Liver (tissue), 9 donors: ENCODE measurements around the gene ZNF423. TPM values are rescaled to one million over a fixed set of nuclear protein-coding genes. Genes with fewer than 3 reads are reported as not detected.

Source experiments
- DNase-seq: peaks from one replicate; pipeline ENCODE4 v3.0.0-alpha.2; 2017; ENCODE audit warnings: low spot score
- H3K27ac ChIP-seq, 2 donors: one replicate each; pipeline ENCODE4 v1.7.0; 2013; ENCODE audit warnings: inconsistent platforms in 2 of 2, low read length in 2 of 2, control low read depth in 1 of 2, low read depth in 1 of 2, mild to moderate bottlenecking in 1 of 2
- H3K27me3 ChIP-seq, 4 donors: one replicate each; pipeline versions ENCODE4 v1.6.1 to v1.7.0; 2013; ENCODE audit warnings: low read length in 3 of 4, inconsistent platforms in 1 of 4, mild to moderate bottlenecking in 1 of 4, moderate library complexity in 1 of 4; ENCODE audit not compliant: control insufficient read depth in 4 of 4, insufficient read depth in 4 of 4
- H3K36me3 ChIP-seq, 4 donors: one replicate each; pipeline versions ENCODE4 v1.6.1 to v1.7.0; 2013; ENCODE audit warnings: low read length in 3 of 4, mild to moderate bottlenecking in 3 of 4, low read depth in 1 of 4, moderate library complexity in 1 of 4; ENCODE audit not compliant: control insufficient read depth in 4 of 4, insufficient read depth in 3 of 4
- H3K4me1 ChIP-seq, 4 donors: one replicate each; pipeline versions ENCODE4 v1.6.1 to v1.7.0; 2013; ENCODE audit warnings: low read length in 3 of 4, mild to moderate bottlenecking in 3 of 4, moderate library complexity in 1 of 4; ENCODE audit not compliant: control insufficient read depth in 4 of 4, insufficient read depth in 4 of 4
- H3K4me3 ChIP-seq, 3 donors: one replicate each; pipeline versions ENCODE4 v1.6.1 to v1.7.0; 2013; ENCODE audit warnings: low read length in 3 of 3, control low read depth in 1 of 3, low read depth in 1 of 3, mild to moderate bottlenecking in 1 of 3
- H3K9ac ChIP-seq, 2 donors: one replicate each; pipeline ENCODE4 v1.7.0; 2013; ENCODE audit warnings: low read length in 2 of 2, mild to moderate bottlenecking in 2 of 2, moderate library complexity in 2 of 2, control low read depth in 1 of 2, low read depth in 1 of 2
- H3K9me3 ChIP-seq, 4 donors: one replicate each; pipeline versions ENCODE4 v1.6.1 to v1.7.0; 2013; ENCODE audit warnings: low read length in 3 of 4; ENCODE audit not compliant: control insufficient read depth in 4 of 4
- EGR1 ChIP-seq, 2 donors: IDR thresholded peaks; 2 replicates each; pipeline ENCODE4 v1.6.1; 2016 to 2018; ENCODE audit warnings: antibody characterized with exemption in 2 of 2, low read depth in 2 of 2
- FOXA1 ChIP-seq: IDR thresholded peaks from 2 replicates; pipeline ENCODE4 v1.6.1; 2016; ENCODE audit warnings: antibody characterized with exemption
- FOXA2 ChIP-seq: IDR thresholded peaks from 2 replicates; pipeline ENCODE4 v1.6.1; 2016; ENCODE audit warnings: antibody characterized with exemption
- GABPA ChIP-seq, 2 donors: IDR thresholded peaks in 1 of 2; conservative IDR thresholded peaks in 1 of 2; 2 replicates each; pipeline ENCODE4 v1.6.1; 2016; ENCODE audit warnings: antibody characterized with exemption in 2 of 2, mild to moderate bottlenecking in 1 of 2, moderate library complexity in 1 of 2
- HNF4A ChIP-seq, 2 donors: conservative IDR thresholded peaks; 2 replicates each; pipeline ENCODE4 v1.6.1; 2016; ENCODE audit warnings: antibody characterized with exemption in 2 of 2, mild to moderate bottlenecking in 2 of 2
- HNF4G ChIP-seq: IDR thresholded peaks from 2 replicates; pipeline ENCODE4 v1.6.1; 2016; ENCODE audit warnings: antibody characterized with exemption
- JUND ChIP-seq, 2 donors: IDR thresholded peaks; 2 replicates each; pipeline ENCODE4 v1.6.1; 2016; ENCODE audit warnings: antibody characterized with exemption in 2 of 2
- NR2F2 ChIP-seq: IDR thresholded peaks from 2 replicates; pipeline ENCODE4 v1.6.1; 2016; ENCODE audit warnings: antibody characterized with exemption
- RAD21 ChIP-seq, 2 donors: IDR thresholded peaks; 2 replicates each; pipeline ENCODE4 v1.6.1; 2016; ENCODE audit warnings: antibody characterized with exemption in 2 of 2, mild to moderate bottlenecking in 2 of 2
- RXRA ChIP-seq, 2 donors: IDR thresholded peaks; 2 replicates each; pipeline ENCODE4 v1.6.1; 2017 to 2018; ENCODE audit warnings: antibody characterized with exemption in 2 of 2, mild to moderate bottlenecking in 1 of 2
- SP1 ChIP-seq: IDR thresholded peaks from 2 replicates; pipeline ENCODE4 v1.6.1; 2018; ENCODE audit warnings: antibody characterized with exemption, mild to moderate bottlenecking
- TAF1 ChIP-seq: conservative IDR thresholded peaks from 2 replicates; pipeline ENCODE4 v1.6.1; 2016; ENCODE audit warnings: antibody characterized with exemption, mild to moderate bottlenecking
- YY1 ChIP-seq: IDR thresholded peaks from 2 replicates; pipeline ENCODE4 v1.6.1; 2016; ENCODE audit warnings: antibody characterized with exemption, mild to moderate bottlenecking
- ZBTB33 ChIP-seq: IDR thresholded peaks from 2 replicates; pipeline ENCODE4 v1.6.1; 2016; ENCODE audit warnings: antibody characterized with exemption
- WGBS: extraction: QIAGEN DNeasy Blood & Tissue Kit; methylation state at CpG from one replicate; pipeline ENCODE4 v1.1.7; 2013; 5-methylcytosine and 5-hydroxymethylcytosine counted together
- polyA plus RNA-seq, 2 donors: library from polyadenylated mRNA; stranded (reverse) in 1 of 2; unstranded in 1 of 2; fragments of 200-250 nt in 1 of 2; fragments of >200 nt in 1 of 2; fragmentation: Nextera tagmentation in 1 of 2; extraction: Ambion mirVana in 1 of 2; gene quantifications; one replicate each; pipeline versions ENCODE4 v1.2.1 to v1.2.3, GENCODE V29; 2013 to 2015
- total RNA-seq, 2 donors: library from RNA; depleted of rRNA; stranded (reverse); fragments of >200 nt; gene quantifications; one replicate each; pipeline ENCODE4 v1.2.3, GENCODE V29; 2014
- TF ChIP-seq, protein P1 (sequence below): IDR thresholded peaks from 2 replicates; pipeline ENCODE4 v1.6.1; 2016; ENCODE audit warnings: antibody characterized with exemption
- TF ChIP-seq, protein P2 (sequence below): IDR thresholded peaks from 2 replicates; pipeline ENCODE4 v1.6.1; 2016; ENCODE audit warnings: antibody characterized with exemption, mild to moderate bottlenecking
- TF ChIP-seq, protein P3 (sequence below): fragments of 150-350 bp; IDR thresholded peaks from 2 replicates; pipeline ENCODE4 v1.5.1; 2017; ENCODE audit warnings: improper control_type of control experiment, low read depth, low read length; ENCODE audit not compliant: missing input control
- TF ChIP-seq, protein P4 (sequence below): IDR thresholded peaks from 2 replicates; pipeline ENCODE4 v1.6.1; 2016; ENCODE audit warnings: antibody characterized with exemption
- donor health status: healthy.
- donor health status: healthy.
- donor health status: healthy.
- donor health status: healthy.
- donor health status: healthy.

Gene ZNF423
- total and polyA plus RNA-seq, 4 donors: 0.24 to 1.6 (median 0.39) TPM

DNA sequence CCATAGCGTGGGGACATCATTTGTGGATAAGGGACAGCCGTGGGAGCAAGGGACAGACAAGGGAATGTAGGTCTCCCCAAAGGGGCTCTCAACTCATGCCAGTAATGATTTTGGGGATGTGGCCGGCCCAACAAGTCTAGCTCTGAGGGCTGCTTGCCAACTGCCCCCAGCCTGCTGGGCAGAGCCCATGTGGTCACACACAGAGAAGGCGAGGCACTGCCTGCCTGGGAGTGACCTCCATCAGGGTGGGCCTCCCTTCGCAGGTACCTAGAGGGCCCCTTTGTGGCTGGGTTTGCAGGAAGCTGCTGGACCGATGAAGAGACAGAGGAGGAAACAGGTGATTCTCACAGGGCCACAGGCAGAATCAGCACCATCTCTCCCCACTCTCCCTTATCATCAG lies 305.2 kb downstream of the ZNF423 start:
- no peak overlapping the region for H3K4me3 ChIP-seq
- no peaks in the 10 kb centered on the region for H3K27me3 ChIP-seq
- TF ChIP-seq FOXA1 (no peak), RAD21 (IDR thresholded peaks at IDR 0.05) (no peak), RXRA (IDR thresholded peaks at IDR 0.05) (no peak), GABPA (IDR thresholded peaks at IDR 0.05 in 1 of 2, conservative IDR thresholded peaks at IDR 0.05 in 1 of 2) (no peak), JUND (IDR thresholded peaks at IDR 0.05) (no peak), FOXA2 (no peak), TAF1 (no peak), HNF4A (conservative IDR thresholded peaks at IDR 0.05) (no peak)
- TF ChIP-seq, protein P1, sequence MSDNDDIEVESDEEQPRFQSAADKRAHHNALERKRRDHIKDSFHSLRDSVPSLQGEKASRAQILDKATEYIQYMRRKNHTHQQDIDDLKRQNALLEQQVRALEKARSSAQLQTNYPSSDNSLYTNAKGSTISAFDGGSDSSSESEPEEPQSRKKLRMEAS: no peak
- no peak overlapping the region for H3K9ac ChIP-seq
- 88% methylated on average over 6 of the region's 6 CpGs for WGBS
- no peak overlapping the region for H3K27ac ChIP-seq
- no peaks in the 10 kb centered on the region for H3K36me3 ChIP-seq
- no peaks in the 10 kb centered on the region for H3K9me3 ChIP-seq
- no peak for DNase-seq
- H3K4me1 ChIP-seq: no peaks in the 10 kb centered on the region

DNA sequence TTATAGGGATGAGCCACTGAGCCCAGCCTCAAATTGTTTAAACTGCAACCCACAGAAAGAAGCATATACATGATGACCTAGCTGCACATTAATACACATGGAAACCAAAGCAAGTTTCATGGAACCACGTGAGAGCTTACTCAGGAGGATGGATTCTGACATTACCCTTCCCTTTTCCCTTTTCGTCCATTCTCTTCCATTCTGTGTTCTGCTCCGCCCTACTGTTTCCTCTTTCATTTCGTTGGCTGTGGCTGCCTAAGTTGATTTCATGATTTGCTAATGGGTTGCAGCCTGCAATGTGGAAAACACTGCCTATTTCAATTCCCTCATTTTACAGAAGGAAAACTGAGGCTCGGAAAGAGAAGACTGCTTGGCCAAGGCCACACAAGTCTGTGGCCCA lies 305.8 kb downstream of the ZNF423 start:
- Histone ChIP-seq H3K27ac (no peak overlapping the region), H3K4me3 (no peak overlapping the region), H3K27me3 (no peaks in the 10 kb centered on the region), H3K36me3 (no peaks in the 10 kb centered on the region), H3K4me1 (no peaks in the 10 kb centered on the region), H3K9ac (no peak overlapping the region), H3K9me3 (no peaks in the 10 kb centered on the region)
- WGBS: 83% methylated on average over 5 of the region's 5 CpGs
- TF ChIP-seq HNF4G (no peak), FOXA2 (no peak), RXRA (IDR thresholded peaks at IDR 0.05) (no peak), YY1 (no peak), SP1 (no peak), NR2F2 (no peak), HNF4A (conservative IDR thresholded peaks at IDR 0.05) (no peak), JUND (IDR thresholded peaks at IDR 0.05) (no peak), GABPA (IDR thresholded peaks at IDR 0.05 in 1 of 2, conservative IDR thresholded peaks at IDR 0.05 in 1 of 2) (no peak), ZBTB33 (no peak), TAF1 (no peak), FOXA1 (no peak), RAD21 (IDR thresholded peaks at IDR 0.05) (no peak), EGR1 (IDR thresholded peaks at IDR 0.05; ENCODE audit: low read depth in 2 of 2) (no peak)
- TF ChIP-seq, protein P1: no peak
- TF ChIP-seq, protein P2, sequence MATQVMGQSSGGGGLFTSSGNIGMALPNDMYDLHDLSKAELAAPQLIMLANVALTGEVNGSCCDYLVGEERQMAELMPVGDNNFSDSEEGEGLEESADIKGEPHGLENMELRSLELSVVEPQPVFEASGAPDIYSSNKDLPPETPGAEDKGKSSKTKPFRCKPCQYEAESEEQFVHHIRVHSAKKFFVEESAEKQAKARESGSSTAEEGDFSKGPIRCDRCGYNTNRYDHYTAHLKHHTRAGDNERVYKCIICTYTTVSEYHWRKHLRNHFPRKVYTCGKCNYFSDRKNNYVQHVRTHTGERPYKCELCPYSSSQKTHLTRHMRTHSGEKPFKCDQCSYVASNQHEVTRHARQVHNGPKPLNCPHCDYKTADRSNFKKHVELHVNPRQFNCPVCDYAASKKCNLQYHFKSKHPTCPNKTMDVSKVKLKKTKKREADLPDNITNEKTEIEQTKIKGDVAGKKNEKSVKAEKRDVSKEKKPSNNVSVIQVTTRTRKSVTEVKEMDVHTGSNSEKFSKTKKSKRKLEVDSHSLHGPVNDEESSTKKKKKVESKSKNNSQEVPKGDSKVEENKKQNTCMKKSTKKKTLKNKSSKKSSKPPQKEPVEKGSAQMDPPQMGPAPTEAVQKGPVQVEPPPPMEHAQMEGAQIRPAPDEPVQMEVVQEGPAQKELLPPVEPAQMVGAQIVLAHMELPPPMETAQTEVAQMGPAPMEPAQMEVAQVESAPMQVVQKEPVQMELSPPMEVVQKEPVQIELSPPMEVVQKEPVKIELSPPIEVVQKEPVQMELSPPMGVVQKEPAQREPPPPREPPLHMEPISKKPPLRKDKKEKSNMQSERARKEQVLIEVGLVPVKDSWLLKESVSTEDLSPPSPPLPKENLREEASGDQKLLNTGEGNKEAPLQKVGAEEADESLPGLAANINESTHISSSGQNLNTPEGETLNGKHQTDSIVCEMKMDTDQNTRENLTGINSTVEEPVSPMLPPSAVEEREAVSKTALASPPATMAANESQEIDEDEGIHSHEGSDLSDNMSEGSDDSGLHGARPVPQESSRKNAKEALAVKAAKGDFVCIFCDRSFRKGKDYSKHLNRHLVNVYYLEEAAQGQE: no peak
- TF ChIP-seq, protein P3, sequence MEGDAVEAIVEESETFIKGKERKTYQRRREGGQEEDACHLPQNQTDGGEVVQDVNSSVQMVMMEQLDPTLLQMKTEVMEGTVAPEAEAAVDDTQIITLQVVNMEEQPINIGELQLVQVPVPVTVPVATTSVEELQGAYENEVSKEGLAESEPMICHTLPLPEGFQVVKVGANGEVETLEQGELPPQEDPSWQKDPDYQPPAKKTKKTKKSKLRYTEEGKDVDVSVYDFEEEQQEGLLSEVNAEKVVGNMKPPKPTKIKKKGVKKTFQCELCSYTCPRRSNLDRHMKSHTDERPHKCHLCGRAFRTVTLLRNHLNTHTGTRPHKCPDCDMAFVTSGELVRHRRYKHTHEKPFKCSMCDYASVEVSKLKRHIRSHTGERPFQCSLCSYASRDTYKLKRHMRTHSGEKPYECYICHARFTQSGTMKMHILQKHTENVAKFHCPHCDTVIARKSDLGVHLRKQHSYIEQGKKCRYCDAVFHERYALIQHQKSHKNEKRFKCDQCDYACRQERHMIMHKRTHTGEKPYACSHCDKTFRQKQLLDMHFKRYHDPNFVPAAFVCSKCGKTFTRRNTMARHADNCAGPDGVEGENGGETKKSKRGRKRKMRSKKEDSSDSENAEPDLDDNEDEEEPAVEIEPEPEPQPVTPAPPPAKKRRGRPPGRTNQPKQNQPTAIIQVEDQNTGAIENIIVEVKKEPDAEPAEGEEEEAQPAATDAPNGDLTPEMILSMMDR: no peak
- TF ChIP-seq, protein P4, sequence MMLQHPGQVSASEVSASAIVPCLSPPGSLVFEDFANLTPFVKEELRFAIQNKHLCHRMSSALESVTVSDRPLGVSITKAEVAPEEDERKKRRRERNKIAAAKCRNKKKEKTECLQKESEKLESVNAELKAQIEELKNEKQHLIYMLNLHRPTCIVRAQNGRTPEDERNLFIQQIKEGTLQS: no peak
- no peak for DNase-seq
